DND-41 (cell line): ENCODE results near the gene SLC2A10.

Source experiments
- ATAC-seq: fragments of 200-7000 bp; cut with Tn5 transposase; 3 replicates; pipeline ENCODE4 v1.9.1; 2021; ENCODE audit warnings: low read depth; ENCODE audit not compliant: insufficient read depth
- DNase-seq: peaks from one replicate; pipeline ENCODE4 v3.0.0-alpha.2; 2020
- H2AFZ ChIP-seq: 2 replicates; pipeline ENCODE4 v1.6.0; 2012; ENCODE audit warnings: low read depth, low read length
- H3K27ac ChIP-seq: 2 replicates; pipeline ENCODE4 v1.5.1; 2012; ENCODE audit warnings: low read length, inconsistent platforms
- H3K27me3 ChIP-seq: fragments of 200-600 bp; sonication (generic); 2 replicates; pipeline ENCODE4 v1.6.0; 2012; ENCODE audit warnings: low read length, mild to moderate bottlenecking, inconsistent platforms; ENCODE audit not compliant: insufficient read depth, poor library complexity
- H3K36me3 ChIP-seq: 2 replicates; pipeline ENCODE4 v1.5.1; 2012; ENCODE audit warnings: low read length, inconsistent platforms; ENCODE audit not compliant: insufficient read depth
- H3K4me1 ChIP-seq: 2 replicates; pipeline ENCODE4 v1.5.1; 2012; ENCODE audit warnings: mild to moderate bottlenecking, low read length; ENCODE audit not compliant: insufficient read depth
- H3K4me2 ChIP-seq: 2 replicates; pipeline ENCODE4 v1.6.0; 2012; ENCODE audit warnings: mild to moderate bottlenecking, moderate library complexity, low read length, inconsistent platforms; ENCODE audit not compliant: insufficient read depth
- H3K4me3 ChIP-seq, 2 experiments: fragments of 200-600 bp in 1 of 2; shearing (Covaris generic) in 1 of 2; 2 replicates each; pipeline ENCODE4 v1.5.1; 2012 to 2016; ENCODE audit warnings: inconsistent platforms in 2 of 2, low read length in 2 of 2, mild to moderate bottlenecking in 2 of 2, low read depth in 1 of 2, moderate library complexity in 1 of 2
- H3K79me2 ChIP-seq: 2 replicates; pipeline ENCODE4 v1.6.0; 2012; ENCODE audit warnings: low read length, inconsistent platforms; ENCODE audit not compliant: insufficient read depth
- H3K9ac ChIP-seq: 2 replicates; pipeline ENCODE4 v1.6.0; 2012; ENCODE audit warnings: low read depth, mild to moderate bottlenecking, inconsistent platforms, low read length, moderate library complexity
- H3K9me3 ChIP-seq: 2 replicates; pipeline ENCODE4 v1.5.1; 2012; ENCODE audit warnings: low read length, moderate library complexity, mild to moderate bottlenecking, inconsistent platforms; ENCODE audit not compliant: insufficient read depth, severe bottlenecking
- H4K20me1 ChIP-seq: 2 replicates; pipeline ENCODE4 v1.6.0; 2012; ENCODE audit warnings: low read length; ENCODE audit not compliant: insufficient read depth
- CTCF ChIP-seq: IDR thresholded peaks from 2 replicates; pipeline ENCODE4 v1.5.1; 2012; ENCODE audit warnings: borderline replicate concordance, low read length, moderate library complexity, mild to moderate bottlenecking; ENCODE audit not compliant: poor library complexity, severe bottlenecking; ENCODE audit errors: extremely low read depth
- EZH2 ChIP-seq: IDR thresholded peaks from 3 replicates; pipeline ENCODE4 v1.6.1; 2012; ENCODE audit warnings: borderline replicate concordance, low read depth, mild to moderate bottlenecking, moderate library complexity, low read length, inconsistent platforms; ENCODE audit not compliant: severe bottlenecking

The SLC2A10 gene

GRCh38 chr20:46677608-46678007 is 31.8 kb upstream of the SLC2A10 start:
- Histone ChIP-seq H3K79me2 (no peaks in the 10 kb centered on the region), H3K4me3 (no peak overlapping the region), H3K4me2 (no peak overlapping the region), H3K36me3 (peaks cover 15% of the 10 kb centered on the region; the same call in 1 of the 2 replicates), H2AFZ (no peak overlapping the region), H3K9me3 (no peaks in the 10 kb centered on the region), H3K4me1 (no peaks in the 10 kb centered on the region), H3K9ac (no peak overlapping the region), H3K27me3 (no peaks in the 10 kb centered on the region), H3K27ac (no peak overlapping the region), H4K20me1 (peaks cover 23% of the 10 kb centered on the region)
- ATAC-seq (no peak), DNase-seq (no peak)
- TF ChIP-seq EZH2 (no peak), CTCF (no peak)

- H3K4me1 ChIP-seq, result no peaks in the 10 kb centered on the region
- no peak overlapping the region for H3K27ac ChIP-seq
- H3K79me2 ChIP-seq, result no peaks in the 10 kb centered on the region
- no peak for DNase-seq
- H4K20me1 ChIP-seq, result peaks cover 26% of the 10 kb centered on the region
- no peaks in the 10 kb centered on the region for H3K9me3 ChIP-seq
- no peak for ATAC-seq
- no peaks in the 10 kb centered on the region for H3K27me3 ChIP-seq
- TF ChIP-seq CTCF (no peak), EZH2 (no peak)
- H3K9ac ChIP-seq, result no peak overlapping the region
- peaks cover 15% of the 10 kb centered on the region; the same call in 1 of the 2 replicates for H3K36me3 ChIP-seq
- no peak overlapping the region for H3K4me3 ChIP-seq
- no peak overlapping the region for H3K4me2 ChIP-seq
- H2AFZ ChIP-seq, result no peak overlapping the region
Observed at GRCh38 chr20:46678516-46678915, 30.9 kb upstream of the SLC2A10 start.

- Histone ChIP-seq H3K9ac (no peak overlapping the region), H3K4me3 (no peak overlapping the region), H4K20me1 (peaks cover 47% of the 10 kb centered on the region), H3K9me3 (no peaks in the 10 kb centered on the region), H3K36me3 (peaks cover 29% of the 10 kb centered on the region), H2AFZ (no peak overlapping the region), H3K4me2 (no peak overlapping the region), H3K27ac (no peak overlapping the region), H3K79me2 (peaks cover 19% of the 10 kb centered on the region), H3K4me1 (no peaks in the 10 kb centered on the region), H3K27me3 (no peaks in the 10 kb centered on the region)
- no peak for ATAC-seq
- DNase-seq, result no peak
- TF ChIP-seq CTCF (no peak), EZH2 (no peak)
Observed at GRCh38 chr20:46680684-46681031, 28.8 kb upstream of the SLC2A10 start.
